Posterior cingulate gyrus (tissue), 11 donors: Measurements from ENCODE around the gene COA6.
A peak's percentile ranks its signal among the peaks of the same experiment; 100 is the strongest.
"Not testable (repeated sequence)": the region's sequence is repeated elsewhere in the genome, so short reads cannot be mapped to it uniquely, and the experiment has no call there.

Experiments used
- DNase-seq, 10 donors: peaks; one replicate each; pipeline versions ENCODE4 v3.0.0 to v3.0.0-alpha.2; 2020 to 2021; ENCODE audit warnings: mixed read lengths in 3 of 10
- intact Hi-C: fragments of 100-400 bp; cut with DNase I; formaldehyde crosslinking; loops from one replicate; pipeline ENCODE4 v1.15.1; 2023

Gene COA6

GRCh38 chr1:234368320-234369032, 4.8 kb upstream of the COA6 start:
- peak in 7 of 10 donors; percentile 27 to 87 (median 64) for DNase-seq

GRCh38 chr1:234369033-234369430, 4.2 kb upstream of the COA6 start:
- DNase-seq = no peak
- intact Hi-C loops = no loop called here

More at GRCh38 chr1:234368320-234369032, 4.8 kb upstream of the COA6 start:
- intact Hi-C loops = no loop called here

- no peak for DNase-seq
- intact Hi-C loops = no loop called here
Measured at GRCh38 chr1:234369784-234370183, 3.5 kb upstream of the COA6 start.

- intact Hi-C loops = no loop called here
- no peak for DNase-seq
Measured at GRCh38 chr1:234371414-234371813, 1.8 kb upstream of the COA6 start.

- DNase-seq = no peak
- intact Hi-C loops = loop anchor here (2.0 kb wide), 1 partner anchor 757 kb away; the partner anchor contains the start of gene TOMM20
Measured at GRCh38 chr1:234372011-234372757, 1.1 kb upstream of the COA6 start.

GRCh38 chr1:234373959-234374254, 651 bp downstream of the COA6 start:
- intact Hi-C loops = loop anchor here (2.0 kb wide), 1 partner anchor 755 kb away; the partner anchor contains the start of gene TOMM20
- DNase-seq = no peak

- DNase-seq = no peak
- intact Hi-C loops = no loop called here
Measured at GRCh38 chr1:234375672-234376071, 2.4 kb downstream of the COA6 start.

GRCh38 chr1:234379591-234380109, 6.4 kb downstream of the COA6 start:
- DNase-seq, intact Hi-C loops: not testable (repeated sequence)

GRCh38 chr1:234381699-234382555, 8.7 kb downstream of the COA6 start:
- intact Hi-C loops = no loop called here
- DNase-seq = no peak

GRCh38 chr1:234386122-234386521, 12.9 kb downstream of the COA6 start:
- intact Hi-C loops = no loop called here
- no peak for DNase-seq

- intact Hi-C loops = no loop called here
- no peak for DNase-seq
Measured at GRCh38 chr1:234388094-234388493, 14.8 kb downstream of the COA6 start.

- no peak for DNase-seq
- intact Hi-C loops = no loop called here
Measured at GRCh38 chr1:234393190-234393589, 19.9 kb downstream of the COA6 start.

- DNase-seq = no peak
- intact Hi-C loops = no loop called here
Measured at GRCh38 chr1:234395297-234395696, 22.0 kb downstream of the COA6 start.

- DNase-seq = no peak
- intact Hi-C loops = no loop called here
Measured at GRCh38 chr1:234396092-234396491, 22.8 kb downstream of the COA6 start.

GRCh38 chr1:234396871-234397270, 23.6 kb downstream of the COA6 start:
- intact Hi-C loops = no loop called here
- no peak for DNase-seq

- intact Hi-C loops = no loop called here
- no peak for DNase-seq
Measured at GRCh38 chr1:234397732-234398131, 24.5 kb downstream of the COA6 start.

GRCh38 chr1:234398849-234399381, 25.7 kb downstream of the COA6 start:
- intact Hi-C loops = no loop called here

GRCh38 chr1:234399515-234399914, 26.3 kb downstream of the COA6 start:
- intact Hi-C loops, DNase-seq: not testable (repeated sequence)

More at GRCh38 chr1:234398849-234399381, 25.7 kb downstream of the COA6 start:
- DNase-seq = no peak

GRCh38 chr1:234400773-234401172, 27.5 kb downstream of the COA6 start:
- intact Hi-C loops = no loop called here
- DNase-seq = no peak

- intact Hi-C loops = no loop called here
- DNase-seq = no peak
Measured at GRCh38 chr1:234401658-234402057, 28.4 kb downstream of the COA6 start.

GRCh38 chr1:234402939-234403338, 29.7 kb downstream of the COA6 start:
- DNase-seq = no peak
- intact Hi-C loops = no loop called here
